ENCODE results near the gene PPARA.
"Not testable (repeated sequence)": the region's sequence is repeated elsewhere in the genome, so short reads cannot be mapped to it uniquely, and the experiment has no call there.

The PPARA gene

GRCh38 chr22:46247443-46247975 is 97.2 kb downstream of the PPARA start:
- no peak overlapping the region for H3K4me3 ChIP-seq (ENCODE audit: low read length)

GRCh38 chr22:46250035-46250782 is 99.9 kb downstream of the PPARA start, which contains the start of gene CDPF1:
TSS of gene CDPF1 (minus strand) at chr22:46250293. CDS start at chr22:46248284, 2,009 bp downstream.
- Histone ChIP-seq H3K4me1 (ENCODE audit: control insufficient read depth, insufficient read depth, low read length) (peaks cover 36% of the 10 kb centered on the region), H3K4me3 (ENCODE audit: low read length) (peak within 1 kb of the TSS; percentile 87)

More at GRCh38 chr22:46247443-46247975, 97.2 kb downstream of the PPARA start:
- H3K36me3 ChIP-seq (ENCODE audit: insufficient read depth, low read length): peaks cover 10% of the 10 kb centered on the region
- H3K9me3 ChIP-seq (replicated peaks; ENCODE audit: low read length): no peaks in the 10 kb centered on the region
- H3K27me3 ChIP-seq (ENCODE audit: control insufficient read depth, insufficient read depth, low read length): no peaks in the 10 kb centered on the region
- H3K4me1 ChIP-seq (ENCODE audit: control insufficient read depth, insufficient read depth, low read length): peaks cover 27% of the 10 kb centered on the region
- no peak overlapping the region for H3K9ac ChIP-seq (ENCODE audit: low read depth, low read length)
- H3K4me2 ChIP-seq (ENCODE audit: low read length): no peak overlapping the region

GRCh38 chr22:46250783-46251125 is 100.4 kb downstream of the PPARA start:
- peak overlapping the region; percentile 91 for H3K9ac ChIP-seq (ENCODE audit: low read depth, low read length)
- no peaks in the 10 kb centered on the region for H3K27me3 ChIP-seq (ENCODE audit: control insufficient read depth, insufficient read depth, low read length)
- H3K36me3 ChIP-seq (ENCODE audit: insufficient read depth, low read length): peaks cover 6% of the 10 kb centered on the region
- H3K4me3 ChIP-seq (ENCODE audit: low read length): peak overlapping the region; percentile 87
- no peaks in the 10 kb centered on the region for H3K9me3 ChIP-seq (replicated peaks; ENCODE audit: low read length)
- H3K4me1 ChIP-seq (ENCODE audit: control insufficient read depth, insufficient read depth, low read length): peaks cover 31% of the 10 kb centered on the region
- peak overlapping the region; percentile 100 for H3K4me2 ChIP-seq (ENCODE audit: low read length)

More at GRCh38 chr22:46250035-46250782, 99.9 kb downstream of the PPARA start, which contains the start of gene CDPF1:
- H3K9me3 ChIP-seq (replicated peaks; ENCODE audit: low read length): no peaks in the 10 kb centered on the region
- H3K9ac ChIP-seq (ENCODE audit: low read depth, low read length): peak within 1 kb of the TSS; percentile 91
- no peaks in the 10 kb centered on the region for H3K27me3 ChIP-seq (ENCODE audit: control insufficient read depth, insufficient read depth, low read length)
- H3K4me2 ChIP-seq (ENCODE audit: low read length): peak within 1 kb of the TSS; percentile 100
- peaks cover 6% of the 10 kb centered on the region for H3K36me3 ChIP-seq (ENCODE audit: insufficient read depth, low read length)

- Histone ChIP-seq H3K9me3 (replicated peaks; ENCODE audit: low read length) (no peaks in the 10 kb centered on the region), H3K9ac (ENCODE audit: low read depth, low read length) (peak overlapping the region; percentile 91), H3K4me2 (ENCODE audit: low read length) (peak overlapping the region; percentile 100), H3K4me1 (ENCODE audit: control insufficient read depth, insufficient read depth, low read length) (peaks cover 28% of the 10 kb centered on the region), H3K27me3 (ENCODE audit: control insufficient read depth, insufficient read depth, low read length) (no peaks in the 10 kb centered on the region), H3K4me3 (ENCODE audit: low read length) (peak overlapping the region; percentile 87), H3K36me3 (ENCODE audit: insufficient read depth, low read length) (peaks cover 6% of the 10 kb centered on the region)
Measured at GRCh38 chr22:46251266-46251665, 100.9 kb downstream of the PPARA start.

- Histone ChIP-seq H3K4me2 (ENCODE audit: low read length) (no peak overlapping the region), H3K9ac (ENCODE audit: low read depth, low read length) (no peak overlapping the region), H3K36me3 (ENCODE audit: insufficient read depth, low read length) (no peaks in the 10 kb centered on the region), H3K4me1 (ENCODE audit: control insufficient read depth, insufficient read depth, low read length) (peaks cover 28% of the 10 kb centered on the region), H3K9me3 (replicated peaks; ENCODE audit: low read length) (no peaks in the 10 kb centered on the region), H3K27me3 (ENCODE audit: control insufficient read depth, insufficient read depth, low read length) (no peaks in the 10 kb centered on the region), H3K4me3 (ENCODE audit: low read length) (no peak overlapping the region)
Measured at GRCh38 chr22:46251816-46252380, 101.6 kb downstream of the PPARA start.

GRCh38 chr22:46256358-46256958 is 106.1 kb downstream of the PPARA start:
- Histone ChIP-seq H3K4me1 (ENCODE audit: control insufficient read depth, insufficient read depth, low read length) (peaks cover 11% of the 10 kb centered on the region), H3K4me2 (ENCODE audit: low read length) (no peak overlapping the region), H3K27me3 (ENCODE audit: control insufficient read depth, insufficient read depth, low read length) (peaks cover 11% of the 10 kb centered on the region), H3K36me3 (ENCODE audit: insufficient read depth, low read length) (no peaks in the 10 kb centered on the region), H3K9me3 (replicated peaks; ENCODE audit: low read length) (no peaks in the 10 kb centered on the region), H3K9ac (ENCODE audit: low read depth, low read length) (no peak overlapping the region), H3K4me3 (ENCODE audit: low read length) (no peak overlapping the region)

- H3K4me1 ChIP-seq (ENCODE audit: control insufficient read depth, insufficient read depth, low read length): peaks cover 4% of the 10 kb centered on the region
- no peaks in the 10 kb centered on the region for H3K36me3 ChIP-seq (ENCODE audit: insufficient read depth, low read length)
- no peak overlapping the region for H3K4me2 ChIP-seq (ENCODE audit: low read length)
- peaks cover 25% of the 10 kb centered on the region for H3K27me3 ChIP-seq (ENCODE audit: control insufficient read depth, insufficient read depth, low read length)
- H3K9ac ChIP-seq (ENCODE audit: low read depth, low read length): no peak overlapping the region
- H3K4me3 ChIP-seq (ENCODE audit: low read length): no peak overlapping the region
- H3K9me3 ChIP-seq (replicated peaks; ENCODE audit: low read length): no peaks in the 10 kb centered on the region
Measured at GRCh38 chr22:46259374-46259773, 109.0 kb downstream of the PPARA start.

GRCh38 chr22:46260038-46260437 is 109.7 kb downstream of the PPARA start:
- Histone ChIP-seq H3K4me2 (ENCODE audit: low read length) (no peak overlapping the region), H3K27me3 (ENCODE audit: control insufficient read depth, insufficient read depth, low read length) (peaks cover 25% of the 10 kb centered on the region), H3K9ac (ENCODE audit: low read depth, low read length) (no peak overlapping the region), H3K9me3 (replicated peaks; ENCODE audit: low read length) (peaks cover 2% of the 10 kb centered on the region), H3K4me3 (ENCODE audit: low read length) (no peak overlapping the region), H3K4me1 (ENCODE audit: control insufficient read depth, insufficient read depth, low read length) (no peaks in the 10 kb centered on the region), H3K36me3 (ENCODE audit: insufficient read depth, low read length) (no peaks in the 10 kb centered on the region)

- Histone ChIP-seq H3K36me3 (ENCODE audit: insufficient read depth, low read length) (no peaks in the 10 kb centered on the region), H3K4me1 (ENCODE audit: control insufficient read depth, insufficient read depth, low read length) (no peaks in the 10 kb centered on the region), H3K9me3 (replicated peaks; ENCODE audit: low read length) (peaks cover 3% of the 10 kb centered on the region), H3K27me3 (ENCODE audit: control insufficient read depth, insufficient read depth, low read length) (peaks cover 25% of the 10 kb centered on the region), H3K4me2 (ENCODE audit: low read length) (peak overlapping the region; percentile 44), H3K9ac (ENCODE audit: low read depth, low read length) (no peak overlapping the region), H3K4me3 (ENCODE audit: low read length) (peak overlapping the region; percentile 34)
Measured at GRCh38 chr22:46262449-46263215, 112.3 kb downstream of the PPARA start.

- H3K27me3 ChIP-seq (ENCODE audit: control insufficient read depth, insufficient read depth, low read length): peaks cover 25% of the 10 kb centered on the region
- H3K9me3 ChIP-seq (replicated peaks; ENCODE audit: low read length): peaks cover 3% of the 10 kb centered on the region
- no peaks in the 10 kb centered on the region for H3K36me3 ChIP-seq (ENCODE audit: insufficient read depth, low read length)
- peak within 1 kb of the TSS; percentile 44 for H3K4me2 ChIP-seq (ENCODE audit: low read length)
- peaks cover under 1% of the 10 kb centered on the region for H3K4me1 ChIP-seq (ENCODE audit: control insufficient read depth, insufficient read depth, low read length)
- no peak within 1 kb of the TSS for H3K9ac ChIP-seq (ENCODE audit: low read depth, low read length)
- peak within 1 kb of the TSS; percentile 34 for H3K4me3 ChIP-seq (ENCODE audit: low read length)
Measured at GRCh38 chr22:46263216-46263590, 112.9 kb downstream of the PPARA start, which contains the start of gene PKDREJ. TSS of gene PKDREJ (minus strand) at chr22:46263343. CDS start at chr22:46263322, 21 bp downstream.

- not testable (repeated sequence) for H3K9ac ChIP-seq (ENCODE audit: low read depth, low read length); H3K9me3 ChIP-seq (replicated peaks; ENCODE audit: low read length); H3K4me2 ChIP-seq (ENCODE audit: low read length); H3K36me3 ChIP-seq (ENCODE audit: insufficient read depth, low read length); H3K4me3 ChIP-seq (ENCODE audit: low read length)
- Histone ChIP-seq H3K27me3 (ENCODE audit: control insufficient read depth, insufficient read depth, low read length) (peaks cover 25% of the 10 kb centered on the region), H3K4me1 (ENCODE audit: control insufficient read depth, insufficient read depth, low read length) (peaks cover 11% of the 10 kb centered on the region)
Measured at GRCh38 chr22:46264520-46264919, 114.2 kb downstream of the PPARA start.

Data from skeletal muscle satellite cell (primary cell).